Breast epithelium (tissue), 3 donors: ENCODE data around the gene PXDN.

Experiments used
- POLR2A ChIP-seq: fragments of 450-650 bp; IDR thresholded peaks from one replicate; pipeline ENCODE4 v1.6.1; 2016; ENCODE audit warnings: antibody characterized with exemption, mild to moderate bottlenecking, moderate library complexity
- TF ChIP-seq, protein P1 (sequence below), 3 donors: fragments of 450-650 bp; IDR thresholded peaks; one replicate each; pipeline ENCODE4 v1.5.1; 2016 to 2017; ENCODE audit warnings: antibody characterized with exemption in 3 of 3, mild to moderate bottlenecking in 3 of 3, moderate library complexity in 3 of 3

GRCh38 chr2:1730015-1730927 lies 14.0 kb downstream of the PXDN start:
- TF ChIP-seq, protein P1, sequence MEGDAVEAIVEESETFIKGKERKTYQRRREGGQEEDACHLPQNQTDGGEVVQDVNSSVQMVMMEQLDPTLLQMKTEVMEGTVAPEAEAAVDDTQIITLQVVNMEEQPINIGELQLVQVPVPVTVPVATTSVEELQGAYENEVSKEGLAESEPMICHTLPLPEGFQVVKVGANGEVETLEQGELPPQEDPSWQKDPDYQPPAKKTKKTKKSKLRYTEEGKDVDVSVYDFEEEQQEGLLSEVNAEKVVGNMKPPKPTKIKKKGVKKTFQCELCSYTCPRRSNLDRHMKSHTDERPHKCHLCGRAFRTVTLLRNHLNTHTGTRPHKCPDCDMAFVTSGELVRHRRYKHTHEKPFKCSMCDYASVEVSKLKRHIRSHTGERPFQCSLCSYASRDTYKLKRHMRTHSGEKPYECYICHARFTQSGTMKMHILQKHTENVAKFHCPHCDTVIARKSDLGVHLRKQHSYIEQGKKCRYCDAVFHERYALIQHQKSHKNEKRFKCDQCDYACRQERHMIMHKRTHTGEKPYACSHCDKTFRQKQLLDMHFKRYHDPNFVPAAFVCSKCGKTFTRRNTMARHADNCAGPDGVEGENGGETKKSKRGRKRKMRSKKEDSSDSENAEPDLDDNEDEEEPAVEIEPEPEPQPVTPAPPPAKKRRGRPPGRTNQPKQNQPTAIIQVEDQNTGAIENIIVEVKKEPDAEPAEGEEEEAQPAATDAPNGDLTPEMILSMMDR (IDR thresholded peaks at IDR 0.05) = no peak
- no peak for TF ChIP-seq POLR2A
